RWPE1 (cell line): ENCODE measurements around the gene RHBDD3.
A peak's percentile ranks its signal among the peaks of the same experiment; 100 is the strongest.

Experiments
- CTCF ChIA-PET: fragments of 350-600 bp; sonication (Branson Sonifier 250); formaldehyde crosslinking; extraction: SDS; loops from one replicate; lab custom pipeline; 2021; lab: Yijun Ruan, JAX
- POLR2A ChIA-PET: fragments of 400-600 bp; formaldehyde crosslinking; extraction: SDS; loops from one replicate; lab custom pipeline; 2020; ENCODE audit warnings: antibody characterized with exemption; ENCODE audit not compliant: low non-redundant PET; lab: Yijun Ruan, JAX
- DNase-seq: peaks from one replicate; pipeline ENCODE4 v3.0.0; 2012; ENCODE audit warnings: low spot score
- H3K27ac ChIP-seq: fragments of 450-650 bp; 2 replicates; pipeline ENCODE4 v1.5.1; 2017
- CTCF ChIP-seq: fragments of 450-650 bp; conservative IDR thresholded peaks from 2 replicates; pipeline ENCODE4 v1.5.1; 2017; ENCODE audit warnings: low read depth, mild to moderate bottlenecking

Gene RHBDD3

GRCh38 chr22:29266564-29267461 lies 968 bp downstream of the RHBDD3 start:
- no peak for DNase-seq
- ChIA-PET CTCF (no interaction called here), POLR2A (interaction anchor here (0.5 kb wide), 1 partner anchor 683 kb away, joined by 4 read pairs; no protein-coding TSS in a partner anchor)
- H3K27ac ChIP-seq: peak overlapping the region; percentile 91
- TF ChIP-seq CTCF: no peak

GRCh38 chr22:29265929-29266328 lies 1.9 kb downstream of the RHBDD3 start:
- POLR2A ChIA-PET: no interaction called here
- DNase-seq: no peak
- H3K27ac ChIP-seq: peak overlapping the region; percentile 91
- no peak for TF ChIP-seq CTCF
- CTCF ChIA-PET: interaction anchor here (0.6 to 1.4 kb wide), 2 partner anchors 20 to 161 kb away, joined by 3 to 8 read pairs; no protein-coding TSS in a partner anchor

- CTCF ChIA-PET: interaction anchor here (0.6 to 1.4 kb wide), 2 partner anchors 20 to 160 kb away, joined by 3 to 8 read pairs; no protein-coding TSS in a partner anchor
- DNase-seq: no peak
- H3K27ac ChIP-seq: peak overlapping the region; percentile 91
- POLR2A ChIA-PET: no interaction called here
- TF ChIP-seq CTCF: no peak
Measured at GRCh38 chr22:29265305-29265704, 2.5 kb downstream of the RHBDD3 start.

GRCh38 chr22:29263791-29264276 lies 3.9 kb downstream of the RHBDD3 start:
- no peak for TF ChIP-seq CTCF
- H3K27ac ChIP-seq: peak overlapping the region; percentile 26
- ChIA-PET POLR2A (no interaction called here), CTCF (no interaction called here)
- DNase-seq: no peak

- TF ChIP-seq CTCF: no peak
- ChIA-PET CTCF (interaction anchor here (0.7 to 1.0 kb wide), 2 partner anchors 15 to 1316 kb away, joined by 3 to 4 read pairs; no protein-coding TSS in a partner anchor), POLR2A (no interaction called here)
- peak overlapping the region; percentile 57 for H3K27ac ChIP-seq
- no peak for DNase-seq
Measured at GRCh38 chr22:29260601-29261315, 7.0 kb downstream of the RHBDD3 start.

GRCh38 chr22:29260031-29260560 lies 7.7 kb downstream of the RHBDD3 start:
- DNase-seq: no peak
- TF ChIP-seq CTCF: no peak
- peak overlapping the region; percentile 57 for H3K27ac ChIP-seq
- POLR2A ChIA-PET: no interaction called here
- CTCF ChIA-PET: interaction anchor here (1.0 kb wide), 1 partner anchor 15 kb away, joined by 4 read pairs; no protein-coding TSS in a partner anchor
